Type B pancreatic cell (in vitro differentiated cells): ENCODE results near the gene CD164. TPM values are rescaled to one million over a fixed set of nuclear protein-coding genes. Genes with fewer than 3 reads are reported as not detected.

Source experiments
- DNase-seq: peaks from one replicate; pipeline ENCODE4 v3.0.0; 2021; ENCODE audit warnings: mixed read lengths; ENCODE audit not compliant: unreplicated experiment; ENCODE audit errors: extremely low spot score
- H3K27ac Mint-ChIP-seq: 2 replicates; pipeline ENCODE4 v1.8.0; 2021; ENCODE audit warnings: mild to moderate bottlenecking, mixed read lengths
- H3K27me3 Mint-ChIP-seq: 2 replicates; pipeline ENCODE4 v1.8.0; 2021; ENCODE audit warnings: mixed read lengths
- H3K36me3 Mint-ChIP-seq: 2 replicates; pipeline ENCODE4 v1.8.0; 2021; ENCODE audit warnings: mixed read lengths
- H3K4me1 Mint-ChIP-seq: one replicate; pipeline ENCODE4 v1.8.0; 2021; ENCODE audit warnings: mixed read lengths; ENCODE audit not compliant: unreplicated experiment
- H3K4me3 Mint-ChIP-seq: 2 replicates; pipeline ENCODE4 v1.8.0; 2021; ENCODE audit warnings: mild to moderate bottlenecking, mixed read lengths
- H3K9me3 Mint-ChIP-seq: 2 replicates; pipeline ENCODE4 v1.8.0; 2021; ENCODE audit warnings: mixed read lengths
- total RNA-seq: library from RNA; stranded (reverse); gene quantifications from 2 replicates; pipeline ENCODE4 v1.2.1, GENCODE V29; 2021; ENCODE audit warnings: low replicate concordance
- TF ChIP-seq, protein P1 (sequence below): fragments of 200-600 bp; sonication (generic); conservative IDR thresholded peaks from 2 replicates; pipeline ENCODE4 v1.5.0; 2021; ENCODE audit warnings: antibody characterized with exemption, mild to moderate bottlenecking

Gene CD164
- total RNA-seq, 1 donor from 2014 or later = 230 TPM

GRCh38 chr6:109331081-109331480 lies 51.2 kb downstream of the CD164 start:
- no peaks in the 10 kb centered on the region for H3K27me3 Mint-ChIP-seq
- no peaks in the 10 kb centered on the region for H3K4me1 Mint-ChIP-seq
- no peak overlapping the region for H3K27ac Mint-ChIP-seq
- no peak overlapping the region for H3K4me3 Mint-ChIP-seq
- DNase-seq = no peak
- peaks cover 1% of the 10 kb centered on the region for H3K9me3 Mint-ChIP-seq
- H3K36me3 Mint-ChIP-seq = peaks cover 1% of the 10 kb centered on the region
- TF ChIP-seq, protein P1, sequence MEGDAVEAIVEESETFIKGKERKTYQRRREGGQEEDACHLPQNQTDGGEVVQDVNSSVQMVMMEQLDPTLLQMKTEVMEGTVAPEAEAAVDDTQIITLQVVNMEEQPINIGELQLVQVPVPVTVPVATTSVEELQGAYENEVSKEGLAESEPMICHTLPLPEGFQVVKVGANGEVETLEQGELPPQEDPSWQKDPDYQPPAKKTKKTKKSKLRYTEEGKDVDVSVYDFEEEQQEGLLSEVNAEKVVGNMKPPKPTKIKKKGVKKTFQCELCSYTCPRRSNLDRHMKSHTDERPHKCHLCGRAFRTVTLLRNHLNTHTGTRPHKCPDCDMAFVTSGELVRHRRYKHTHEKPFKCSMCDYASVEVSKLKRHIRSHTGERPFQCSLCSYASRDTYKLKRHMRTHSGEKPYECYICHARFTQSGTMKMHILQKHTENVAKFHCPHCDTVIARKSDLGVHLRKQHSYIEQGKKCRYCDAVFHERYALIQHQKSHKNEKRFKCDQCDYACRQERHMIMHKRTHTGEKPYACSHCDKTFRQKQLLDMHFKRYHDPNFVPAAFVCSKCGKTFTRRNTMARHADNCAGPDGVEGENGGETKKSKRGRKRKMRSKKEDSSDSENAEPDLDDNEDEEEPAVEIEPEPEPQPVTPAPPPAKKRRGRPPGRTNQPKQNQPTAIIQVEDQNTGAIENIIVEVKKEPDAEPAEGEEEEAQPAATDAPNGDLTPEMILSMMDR = no peak

- Mint-ChIP-seq H3K27ac (no peak overlapping the region), H3K27me3 (no peaks in the 10 kb centered on the region), H3K4me1 (no peaks in the 10 kb centered on the region), H3K36me3 (no peaks in the 10 kb centered on the region), H3K9me3 (no peaks in the 10 kb centered on the region), H3K4me3 (no peak overlapping the region)
- TF ChIP-seq, protein P1 = no peak
- no peak for DNase-seq
These were observed 52.0 kb downstream of the CD164 start for GRCh38 chr6:109330263-109330662.

DNA sequence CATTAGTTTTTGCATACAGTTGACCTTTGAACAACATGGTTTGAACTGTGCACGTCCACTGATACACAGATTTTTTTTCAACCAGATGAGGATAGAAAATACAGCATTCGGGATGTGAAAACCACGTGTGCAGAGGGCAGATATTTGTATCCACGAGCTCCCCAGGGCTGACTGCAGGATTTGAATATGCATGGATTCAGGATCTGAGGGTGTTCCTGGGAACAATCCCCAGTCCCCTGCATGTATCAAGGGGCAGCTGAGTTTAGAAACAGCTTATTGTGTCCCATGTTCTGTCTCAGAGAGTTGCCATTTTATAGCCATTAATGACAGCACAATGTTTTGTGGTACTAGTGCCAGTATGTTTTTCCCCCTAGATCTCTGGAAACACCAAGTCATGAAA lies 53.6 kb downstream of the CD164 start:
- Mint-ChIP-seq H3K27ac (no peak overlapping the region), H3K36me3 (no peaks in the 10 kb centered on the region), H3K27me3 (no peaks in the 10 kb centered on the region), H3K4me1 (no peaks in the 10 kb centered on the region), H3K9me3 (no peaks in the 10 kb centered on the region), H3K4me3 (no peak overlapping the region)
- DNase-seq = no peak
- TF ChIP-seq, protein P1 = no peak

DNA sequence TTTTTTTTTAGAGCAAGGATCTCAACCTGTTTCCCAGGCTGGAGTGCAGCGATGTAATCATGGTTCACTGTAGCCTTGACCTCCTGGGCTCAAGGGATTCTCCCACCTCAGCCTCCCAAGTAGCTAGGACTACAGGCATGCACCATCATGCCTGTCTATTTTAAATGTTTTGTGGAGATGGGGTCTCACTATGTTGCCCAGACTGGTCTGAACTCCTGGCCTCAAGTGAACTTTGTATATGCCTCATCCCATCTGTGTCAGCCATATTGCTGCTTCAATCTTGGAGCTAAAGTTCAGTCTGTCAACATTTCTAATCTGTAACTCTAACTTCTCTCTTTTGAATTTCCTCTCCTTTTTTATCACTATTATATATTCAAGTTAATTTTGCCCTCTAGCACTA lies 54.3 kb downstream of the CD164 start:
- Mint-ChIP-seq H3K27ac (no peak overlapping the region), H3K36me3 (no peaks in the 10 kb centered on the region), H3K9me3 (no peaks in the 10 kb centered on the region), H3K4me1 (no peaks in the 10 kb centered on the region), H3K27me3 (no peaks in the 10 kb centered on the region), H3K4me3 (no peak overlapping the region)
- DNase-seq = no peak
- TF ChIP-seq, protein P1 = no peak

DNA sequence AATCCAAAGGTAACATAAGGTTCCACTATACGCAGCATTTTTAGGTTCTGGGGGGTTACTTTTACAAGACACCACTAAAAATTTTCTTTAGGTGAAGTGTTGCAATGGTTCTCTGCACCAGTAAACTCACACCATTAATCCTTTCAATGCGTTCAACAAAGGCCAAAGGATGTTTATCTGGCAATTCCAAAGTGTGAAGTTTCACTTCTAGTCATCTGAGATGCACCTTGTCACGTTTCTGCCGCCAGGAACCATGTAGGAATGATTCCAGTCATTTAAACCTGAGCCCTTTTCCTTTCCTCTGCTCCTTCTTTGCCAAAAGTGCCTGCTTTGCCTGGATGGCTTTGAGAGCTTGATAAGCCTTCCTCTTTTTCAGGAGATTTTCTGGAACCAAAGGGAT lies 54.8 kb downstream of the CD164 start:
- TF ChIP-seq, protein P1 = no peak
- Mint-ChIP-seq H3K27ac (no peak overlapping the region), H3K4me3 (no peak overlapping the region), H3K27me3 (no peaks in the 10 kb centered on the region), H3K36me3 (no peaks in the 10 kb centered on the region), H3K4me1 (no peaks in the 10 kb centered on the region), H3K9me3 (no peaks in the 10 kb centered on the region)
- DNase-seq = no peak

DNA sequence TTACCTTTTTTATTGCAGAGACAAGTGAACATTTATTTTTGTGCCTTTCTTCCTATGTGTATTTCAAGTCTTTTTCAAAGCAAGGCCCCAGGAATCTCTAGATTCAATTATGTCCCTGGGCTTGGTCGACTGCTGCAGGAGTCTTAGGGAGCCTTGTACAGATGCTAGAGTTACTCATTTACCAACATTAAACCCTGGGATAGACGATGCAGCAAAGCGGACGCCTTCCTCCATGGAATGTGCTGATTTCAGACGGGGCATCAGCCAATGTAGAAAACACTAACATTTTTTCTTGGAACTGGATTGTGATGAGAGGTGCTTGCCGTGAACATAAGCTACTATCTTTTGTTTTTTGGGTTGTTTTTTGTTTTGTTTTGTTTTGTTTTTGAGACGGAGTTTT lies 55.9 kb downstream of the CD164 start:
- Mint-ChIP-seq H3K27me3 (no peaks in the 10 kb centered on the region), H3K4me1 (no peaks in the 10 kb centered on the region), H3K36me3 (no peaks in the 10 kb centered on the region)

More for the DNA sequence above, 55.9 kb downstream of the CD164 start:
- H3K27ac Mint-ChIP-seq = no peak overlapping the region
- H3K4me3 Mint-ChIP-seq = no peak overlapping the region
- DNase-seq = no peak
- TF ChIP-seq, protein P1 = no peak
- H3K9me3 Mint-ChIP-seq = no peaks in the 10 kb centered on the region
